ENCODE results near the gene TNFRSF8.

- TF ChIP-seq, protein P1, sequence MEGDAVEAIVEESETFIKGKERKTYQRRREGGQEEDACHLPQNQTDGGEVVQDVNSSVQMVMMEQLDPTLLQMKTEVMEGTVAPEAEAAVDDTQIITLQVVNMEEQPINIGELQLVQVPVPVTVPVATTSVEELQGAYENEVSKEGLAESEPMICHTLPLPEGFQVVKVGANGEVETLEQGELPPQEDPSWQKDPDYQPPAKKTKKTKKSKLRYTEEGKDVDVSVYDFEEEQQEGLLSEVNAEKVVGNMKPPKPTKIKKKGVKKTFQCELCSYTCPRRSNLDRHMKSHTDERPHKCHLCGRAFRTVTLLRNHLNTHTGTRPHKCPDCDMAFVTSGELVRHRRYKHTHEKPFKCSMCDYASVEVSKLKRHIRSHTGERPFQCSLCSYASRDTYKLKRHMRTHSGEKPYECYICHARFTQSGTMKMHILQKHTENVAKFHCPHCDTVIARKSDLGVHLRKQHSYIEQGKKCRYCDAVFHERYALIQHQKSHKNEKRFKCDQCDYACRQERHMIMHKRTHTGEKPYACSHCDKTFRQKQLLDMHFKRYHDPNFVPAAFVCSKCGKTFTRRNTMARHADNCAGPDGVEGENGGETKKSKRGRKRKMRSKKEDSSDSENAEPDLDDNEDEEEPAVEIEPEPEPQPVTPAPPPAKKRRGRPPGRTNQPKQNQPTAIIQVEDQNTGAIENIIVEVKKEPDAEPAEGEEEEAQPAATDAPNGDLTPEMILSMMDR (IDR thresholded peaks at IDR 0.05; ENCODE audit: low read depth, low read length, poor library complexity, severe bottlenecking): no peak
- TF ChIP-seq EZH2phosphoT487 (IDR thresholded peaks at IDR 0.05; ENCODE audit: borderline replicate concordance, low read length): no peak; the same call in 1 of the 2 replicates
Observed at GRCh38 chr1:12064073-12064969, 1.2 kb downstream of the TNFRSF8 start.
